Panc1 (cell line): ENCODE measurements around the gene MAPK14. TPM values are rescaled to one million over a fixed set of nuclear protein-coding genes. Genes with fewer than 3 reads are reported as not detected.

Experiments used
- ATAC-seq: fragments of 200-7000 bp; cut with Tn5 transposase; 2 replicates; pipeline ENCODE4 v1.9.1; 2020; ENCODE audit warnings: mild to moderate bottlenecking, moderate library complexity
- BruUV-seq: library from RNA; stranded (reverse); fragments of 400-500 nt; replicated peaks from 2 replicates; lab custom pipeline; 2021; lab: Mats Ljungman, UMichigan
- CTCF ChIA-PET: fragments of 300-600 bp; sonication (Branson Sonifier 250); formaldehyde crosslinking; loops from one replicate; lab custom pipeline; 2022; ENCODE audit warnings: antibody characterized with exemption; lab: Charles Lee
- POLR2A ChIA-PET: fragments of 300-600 bp; sonication (Branson Sonifier 250); formaldehyde crosslinking; loops from one replicate; lab custom pipeline; 2022; ENCODE audit warnings: antibody characterized with exemption; lab: Charles Lee
- DNase-seq: peaks from one replicate; pipeline ENCODE4 v3.0.0-alpha.2; 2010; ENCODE audit warnings: low read depth, low spot score
- H3K27ac ChIP-seq: 2 replicates; pipeline ENCODE4 v1.5.1; 2011; ENCODE audit warnings: mild to moderate bottlenecking, low read length, inconsistent platforms
- H3K27me3 ChIP-seq: fragments of 200-500 bp; sonication (Bioruptor generic); 2 replicates; pipeline ENCODE4 v1.6.0; 2014; ENCODE audit warnings: low read length, inconsistent platforms; ENCODE audit not compliant: control insufficient read depth, insufficient read depth
- H3K36me3 ChIP-seq: fragments of 200-500 bp; sonication (Bioruptor generic); 2 replicates; pipeline ENCODE4 v1.5.1; 2014; ENCODE audit warnings: inconsistent platforms, mild to moderate bottlenecking, low read length, moderate library complexity; ENCODE audit not compliant: control insufficient read depth, insufficient read depth
- H3K4me1 ChIP-seq: 2 replicates; pipeline ENCODE4 v1.5.1; 2011; ENCODE audit warnings: inconsistent platforms, mild to moderate bottlenecking, low read length, moderate library complexity; ENCODE audit not compliant: control insufficient read depth, insufficient read depth
- H3K4me3 ChIP-seq, 2 experiments: 2 replicates each; pipeline ENCODE4 v1.5.1; 2011 to 2012; ENCODE audit warnings: low read depth in 2 of 2, low read length in 2 of 2, mild to moderate bottlenecking in 2 of 2, inconsistent platforms in 1 of 2, moderate library complexity in 1 of 2
- H3K9me3 ChIP-seq: fragments of 200-500 bp; sonication (Bioruptor generic); 2 replicates; pipeline ENCODE4 v1.5.1; 2014; ENCODE audit warnings: low read depth, mild to moderate bottlenecking, inconsistent platforms, low read length, moderate library complexity; ENCODE audit not compliant: control insufficient read depth, insufficient read depth
- POLR2AphosphoS5 ChIP-seq: IDR thresholded peaks from 2 replicates; pipeline ENCODE4 v1.6.1; 2012; ENCODE audit warnings: mild to moderate bottlenecking, low read depth, low read length, moderate library complexity
- REST ChIP-seq, 2 experiments: IDR thresholded peaks; 2 replicates each; pipeline ENCODE4 v1.6.1; 2011 to 2012; ENCODE audit warnings: low read depth in 2 of 2, control low read depth in 1 of 2, low read length in 1 of 2, mild to moderate bottlenecking in 1 of 2, moderate library complexity in 1 of 2; ENCODE audit not compliant: insufficient read depth in 1 of 2
- SIN3A ChIP-seq: IDR thresholded peaks from 2 replicates; pipeline ENCODE4 v1.6.1; 2012; ENCODE audit warnings: low read depth, mild to moderate bottlenecking, low read length, moderate library complexity, borderline replicate concordance; ENCODE audit not compliant: insufficient read depth
- TCF7L2 ChIP-seq: IDR thresholded peaks from 2 replicates; pipeline ENCODE4 v1.6.1; 2011; ENCODE audit warnings: mild to moderate bottlenecking, low read depth, low read length, inconsistent platforms
- in situ Hi-C: cut with HindIII; loops from 2 replicates; pipeline ENCODE4 v1.10.0; 2016; ENCODE audit warnings: low sequenced_read_pairs, low pct_unique_long_range_greater_than_20kb
- intact Hi-C: fragments of 100-400 bp; cut with micrococcal nuclease; formaldehyde crosslinking; loops from one replicate; pipeline ENCODE4 v1.10.0; 2022; ENCODE audit not compliant: unreplicated experiment
- total RNA-seq: library from RNA; stranded (reverse); gene quantifications from one replicate; pipeline ENCODE4 v1.2.1, GENCODE V29; 2021; ENCODE audit not compliant: unreplicated experiment
- TF ChIP-seq, protein P1 (sequence below): fragments of 450-650 bp; IDR thresholded peaks from 2 replicates; pipeline ENCODE4 v1.5.1; 2017; ENCODE audit warnings: mild to moderate bottlenecking

MAPK14 gene
- total RNA-seq, 1 experiment from 2014 or later: 42.3 TPM

- H3K27ac ChIP-seq: no peak overlapping the region
- BruUV-seq: no TSS peak
- ATAC-seq (no peak), DNase-seq (no peak)
- no peak overlapping the region for H3K4me3 ChIP-seq
- in situ Hi-C loops (no loop called here), intact Hi-C loops (no loop called here)
- H3K27me3 ChIP-seq: no peaks in the 10 kb centered on the region
- peaks cover 2% of the 10 kb centered on the region; the same call in 1 of the 2 replicates for H3K36me3 ChIP-seq
- TF ChIP-seq, protein P1, sequence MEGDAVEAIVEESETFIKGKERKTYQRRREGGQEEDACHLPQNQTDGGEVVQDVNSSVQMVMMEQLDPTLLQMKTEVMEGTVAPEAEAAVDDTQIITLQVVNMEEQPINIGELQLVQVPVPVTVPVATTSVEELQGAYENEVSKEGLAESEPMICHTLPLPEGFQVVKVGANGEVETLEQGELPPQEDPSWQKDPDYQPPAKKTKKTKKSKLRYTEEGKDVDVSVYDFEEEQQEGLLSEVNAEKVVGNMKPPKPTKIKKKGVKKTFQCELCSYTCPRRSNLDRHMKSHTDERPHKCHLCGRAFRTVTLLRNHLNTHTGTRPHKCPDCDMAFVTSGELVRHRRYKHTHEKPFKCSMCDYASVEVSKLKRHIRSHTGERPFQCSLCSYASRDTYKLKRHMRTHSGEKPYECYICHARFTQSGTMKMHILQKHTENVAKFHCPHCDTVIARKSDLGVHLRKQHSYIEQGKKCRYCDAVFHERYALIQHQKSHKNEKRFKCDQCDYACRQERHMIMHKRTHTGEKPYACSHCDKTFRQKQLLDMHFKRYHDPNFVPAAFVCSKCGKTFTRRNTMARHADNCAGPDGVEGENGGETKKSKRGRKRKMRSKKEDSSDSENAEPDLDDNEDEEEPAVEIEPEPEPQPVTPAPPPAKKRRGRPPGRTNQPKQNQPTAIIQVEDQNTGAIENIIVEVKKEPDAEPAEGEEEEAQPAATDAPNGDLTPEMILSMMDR: no peak
- 0 out of 2 replicates have a peak, but pooled peaks cover 5% of the 10 kb centered on the region for H3K9me3 ChIP-seq
- ChIA-PET POLR2A (no interaction called here), CTCF (no interaction called here)
- H3K4me1 ChIP-seq: no peaks in the 10 kb centered on the region
Measured at GRCh38 chr6:36078159-36078558, 50.6 kb downstream of the MAPK14 start.

GRCh38 chr6:36079601-36080000 lies 52.0 kb downstream of the MAPK14 start:
- H3K27me3 ChIP-seq: no peaks in the 10 kb centered on the region
- no TSS peak for BruUV-seq
- CTCF ChIA-PET: no interaction called here
- intact Hi-C loops: no loop called here
- H3K4me3 ChIP-seq: no peak overlapping the region
- H3K27ac ChIP-seq: no peak overlapping the region
- no peak for TF ChIP-seq SIN3A
- TF ChIP-seq, protein P1: no peak
- no peak for TF ChIP-seq POLR2AphosphoS5
- no peak for TF ChIP-seq REST (IDR thresholded peaks at IDR 0.05; ENCODE audit: insufficient read depth in 1 of 2, low read depth in 2 of 2, low read length in 1 of 2)
- no peak for TF ChIP-seq TCF7L2
- in situ Hi-C loops: no loop called here
- POLR2A ChIA-PET: no interaction called here
- DNase-seq (no peak), ATAC-seq (no peak)
- H3K9me3 ChIP-seq: 0 out of 2 replicates have a peak, but pooled peaks cover 5% of the 10 kb centered on the region
- peaks cover 2% of the 10 kb centered on the region; the same call in 1 of the 2 replicates for H3K36me3 ChIP-seq
- no peaks in the 10 kb centered on the region for H3K4me1 ChIP-seq
